Activated effector memory CD4-positive, alpha-beta T cell treated with Interleukin-2 at 50 U/mL for 16 hours (primary cell): ENCODE data around the gene PTPN18.

Experiments
- DNase-seq: peaks from one replicate; pipeline ENCODE4 v3.0.0-alpha.2; 2020

PTPN18 gene

GRCh38 chr2:130365963-130366362 lies 10.1 kb downstream of the PTPN18 start:
- DNase-seq = no peak

GRCh38 chr2:130366720-130367119 lies 10.9 kb downstream of the PTPN18 start:
- no peak for DNase-seq

GRCh38 chr2:130368786-130369185 lies 12.9 kb downstream of the PTPN18 start:
- no peak for DNase-seq

GRCh38 chr2:130369311-130369964 lies 13.6 kb downstream of the PTPN18 start:
- no peak for DNase-seq

GRCh38 chr2:130369965-130370341 lies 14.1 kb downstream of the PTPN18 start:
- DNase-seq = no peak

- DNase-seq = peak; percentile 46
Measured at GRCh38 chr2:130370490-130370889, 14.6 kb downstream of the PTPN18 start.

GRCh38 chr2:130371723-130372054 lies 15.8 kb downstream of the PTPN18 start:
- DNase-seq = no peak

- peak; percentile 69 for DNase-seq
Measured at GRCh38 chr2:130372055-130372832, 16.4 kb downstream of the PTPN18 start.

- DNase-seq = no peak
Measured at GRCh38 chr2:130372833-130373807, 17.3 kb downstream of the PTPN18 start.

GRCh38 chr2:130373808-130374365 lies 18.0 kb downstream of the PTPN18 start:
- DNase-seq = no peak

- no peak for DNase-seq
Measured at GRCh38 chr2:130374587-130375290, 18.9 kb downstream of the PTPN18 start.

- DNase-seq = no peak
Measured at GRCh38 chr2:130375291-130376266, 19.7 kb downstream of the PTPN18 start.

- DNase-seq = no peak
Measured at GRCh38 chr2:130376433-130377293, 20.8 kb downstream of the PTPN18 start.

- no peak for DNase-seq
Measured at GRCh38 chr2:130377491-130377890, 21.6 kb downstream of the PTPN18 start.

- DNase-seq = no peak
Measured at GRCh38 chr2:130378206-130378897, 22.5 kb downstream of the PTPN18 start.

GRCh38 chr2:130378898-130379214 lies 23.0 kb downstream of the PTPN18 start:
- no peak for DNase-seq

GRCh38 chr2:130380096-130380934 lies 24.5 kb downstream of the PTPN18 start:
- DNase-seq = no peak

GRCh38 chr2:130381145-130381544 lies 25.3 kb downstream of the PTPN18 start:
- DNase-seq = no peak

GRCh38 chr2:130381619-130382018 lies 25.8 kb downstream of the PTPN18 start:
- DNase-seq = no peak
